Measurements from ENCODE around the gene THBS3. TPM values are rescaled to one million over a fixed set of nuclear protein-coding genes. Genes with fewer than 3 reads are reported as not detected.

THBS3 gene
- total and polyA plus RNA-seq, 10 donors: 10.2 to 31.2 (median 20.8) TPM

DNA sequence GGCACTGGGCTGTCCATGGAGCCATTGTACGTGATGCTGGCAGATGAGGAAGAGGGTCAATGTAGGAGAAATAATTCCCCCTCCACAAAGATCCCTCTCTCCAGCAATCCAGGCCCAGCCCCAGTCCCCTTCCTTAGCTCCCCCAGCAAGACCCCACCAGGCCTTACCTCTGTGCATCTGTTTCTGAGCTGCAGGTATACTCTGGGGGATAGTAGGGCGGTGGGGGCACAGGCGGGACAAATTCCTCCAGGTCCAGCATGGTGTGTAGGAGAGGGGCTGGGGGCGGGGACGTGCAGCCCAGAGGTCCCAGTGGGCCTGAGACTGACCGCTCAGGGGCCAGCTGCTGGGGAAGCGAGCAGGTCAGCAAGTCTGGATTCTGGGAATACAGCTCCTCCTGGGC lies 43.9 kb upstream of the THBS3 start:
- no peaks in the 10 kb centered on the region for H3K9me3 ChIP-seq
- peaks cover 24 to 53% (median 38%) of the 10 kb centered on the region in 6 donors for H3K4me1 ChIP-seq
- DNase-seq: peak; percentile 71
- H3K36me3 ChIP-seq: peaks cover 0 to 30% (median 5%) of the 10 kb centered on the region in 6 donors
- no peak overlapping the region for H3K4me3 ChIP-seq
- TF ChIP-seq POLR2AphosphoS5 (IDR thresholded peaks at IDR 0.05) (no peak), POLR2A (IDR thresholded peaks at IDR 0.05) (no peak)
- TF ChIP-seq, protein P1, sequence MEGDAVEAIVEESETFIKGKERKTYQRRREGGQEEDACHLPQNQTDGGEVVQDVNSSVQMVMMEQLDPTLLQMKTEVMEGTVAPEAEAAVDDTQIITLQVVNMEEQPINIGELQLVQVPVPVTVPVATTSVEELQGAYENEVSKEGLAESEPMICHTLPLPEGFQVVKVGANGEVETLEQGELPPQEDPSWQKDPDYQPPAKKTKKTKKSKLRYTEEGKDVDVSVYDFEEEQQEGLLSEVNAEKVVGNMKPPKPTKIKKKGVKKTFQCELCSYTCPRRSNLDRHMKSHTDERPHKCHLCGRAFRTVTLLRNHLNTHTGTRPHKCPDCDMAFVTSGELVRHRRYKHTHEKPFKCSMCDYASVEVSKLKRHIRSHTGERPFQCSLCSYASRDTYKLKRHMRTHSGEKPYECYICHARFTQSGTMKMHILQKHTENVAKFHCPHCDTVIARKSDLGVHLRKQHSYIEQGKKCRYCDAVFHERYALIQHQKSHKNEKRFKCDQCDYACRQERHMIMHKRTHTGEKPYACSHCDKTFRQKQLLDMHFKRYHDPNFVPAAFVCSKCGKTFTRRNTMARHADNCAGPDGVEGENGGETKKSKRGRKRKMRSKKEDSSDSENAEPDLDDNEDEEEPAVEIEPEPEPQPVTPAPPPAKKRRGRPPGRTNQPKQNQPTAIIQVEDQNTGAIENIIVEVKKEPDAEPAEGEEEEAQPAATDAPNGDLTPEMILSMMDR (IDR thresholded peaks at IDR 0.05 in 8 of 11, conservative IDR thresholded peaks at IDR 0.05 in 3 of 11): no peak
- peak overlapping the region in 3 of 8 donors; percentile 64 to 79 (median 65) for H3K27ac ChIP-seq
- WGBS, 5 donors: 82 to 95% (median 88%) methylated on average over 4 to 7 of the region's 7 CpGs
- no peaks in the 10 kb centered on the region for H3K27me3 ChIP-seq (replicated peaks in 1 of 7)
- intact Hi-C loops (cut with DNase I; ENCODE audit: low total_unique reads): loop anchor here (5.0 kb wide), 1 partner anchor 341 kb away; no protein-coding TSS in a partner anchor

DNA sequence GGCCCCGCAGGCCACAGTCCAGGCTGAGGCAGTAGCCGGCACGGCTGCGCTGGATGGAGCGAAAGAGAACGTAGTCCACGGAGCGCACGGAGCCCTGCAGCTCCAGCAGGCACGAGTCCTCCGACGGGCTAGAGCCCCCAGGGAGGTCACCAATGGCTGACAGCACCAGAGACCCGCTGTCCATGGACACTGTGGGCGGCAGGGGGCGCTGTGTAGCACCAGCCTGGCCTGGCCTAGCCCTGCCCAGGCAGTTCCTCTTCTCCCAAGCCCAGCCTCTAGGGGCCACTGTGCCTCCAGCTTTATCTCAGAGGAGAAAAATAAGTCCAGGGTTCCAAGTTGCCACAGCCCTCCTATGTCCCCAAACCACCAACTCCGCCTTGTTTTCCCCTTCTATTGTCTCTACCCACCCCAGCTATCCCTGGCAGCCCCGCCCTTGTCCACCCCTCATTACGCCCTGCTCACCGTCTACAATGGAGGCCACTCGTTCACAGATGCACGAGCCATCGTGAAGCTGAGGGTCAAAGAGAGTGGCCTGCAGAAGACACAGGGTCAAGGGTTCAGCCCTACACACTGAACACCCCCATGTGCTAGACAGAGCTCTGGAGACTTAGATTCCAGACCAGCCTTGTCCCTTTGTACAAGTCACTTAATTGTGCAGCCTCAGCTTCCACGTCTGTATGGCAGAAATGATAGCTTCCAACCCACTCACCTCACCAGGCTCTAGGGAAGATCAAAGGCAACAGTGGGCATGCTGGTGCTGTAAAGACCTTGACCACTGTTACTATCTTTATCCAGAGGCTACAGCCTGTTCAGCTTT lies 43.1 kb upstream of the THBS3 start:
- H3K27ac ChIP-seq: peak overlapping the region in 7 of 8 donors; percentile 23 to 79 (median 51)
- H3K4me3 ChIP-seq: peak overlapping the region; percentile 6 to 66 (median 34)
- intact Hi-C loops (cut with DNase I; ENCODE audit: low total_unique reads): loop anchor here (5.0 kb wide), 1 partner anchor 341 kb away; no protein-coding TSS in a partner anchor
- H3K36me3 ChIP-seq: peaks cover 0 to 23% (median 3%) of the 10 kb centered on the region in 6 donors
- H3K4me1 ChIP-seq: peaks cover 18 to 46% (median 33%) of the 10 kb centered on the region in 6 donors
- TF ChIP-seq, protein P1 (IDR thresholded peaks at IDR 0.05 in 8 of 11, conservative IDR thresholded peaks at IDR 0.05 in 3 of 11): peak; percentile 97 to 100 (median 100)
- TF ChIP-seq POLR2A (IDR thresholded peaks at IDR 0.05): no peak
- peak; percentile 73 to 86 (median 80) for TF ChIP-seq POLR2AphosphoS5 (IDR thresholded peaks at IDR 0.05)
- H3K9me3 ChIP-seq: no peaks in the 10 kb centered on the region
- DNase-seq: peak; percentile 99
- no peaks in the 10 kb centered on the region for H3K27me3 ChIP-seq (replicated peaks in 1 of 7)
- WGBS, 5 donors: 15 to 22% (median 18%) methylated on average over 19 to 23 of the region's 23 CpGs

DNA sequence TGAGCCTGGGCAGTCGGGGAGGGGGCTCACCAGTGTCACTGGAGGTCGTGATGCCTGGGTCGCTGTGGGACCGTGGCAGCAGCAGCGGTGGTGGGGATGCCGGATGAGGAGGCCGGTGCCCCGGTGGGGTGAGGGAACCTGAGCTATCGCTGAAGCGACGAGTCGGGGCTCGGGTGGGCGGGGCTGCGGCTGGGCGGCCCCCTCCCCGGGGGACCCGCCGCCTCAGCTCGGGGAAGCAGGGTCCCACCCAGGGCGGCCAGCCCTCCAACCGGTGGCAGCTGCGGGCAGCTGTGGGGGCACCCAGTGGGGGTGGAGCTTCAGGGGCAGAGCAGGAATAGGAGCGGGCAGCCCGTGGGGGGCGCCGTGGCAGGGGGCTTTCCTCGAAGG lies 42.5 kb upstream of the THBS3 start:
- H3K27me3 ChIP-seq (replicated peaks in 1 of 7): no peaks in the 10 kb centered on the region
- H3K36me3 ChIP-seq: peaks cover 0 to 23% (median 3%) of the 10 kb centered on the region in 6 donors
- intact Hi-C loops (cut with DNase I; ENCODE audit: low total_unique reads): loop anchor here (5.0 kb wide), 1 partner anchor 342 kb away; no protein-coding TSS in a partner anchor
- H3K4me1 ChIP-seq: peaks cover 16 to 43% (median 28%) of the 10 kb centered on the region in 6 donors
- no peak for DNase-seq
- no peaks in the 10 kb centered on the region for H3K9me3 ChIP-seq
- peak overlapping the region; percentile 6 to 66 (median 34) for H3K4me3 ChIP-seq
- TF ChIP-seq POLR2A (IDR thresholded peaks at IDR 0.05): no peak
- no peak for TF ChIP-seq POLR2AphosphoS5 (IDR thresholded peaks at IDR 0.05)
- TF ChIP-seq, protein P1 (IDR thresholded peaks at IDR 0.05 in 8 of 11, conservative IDR thresholded peaks at IDR 0.05 in 3 of 11): no peak
- H3K27ac ChIP-seq: peak overlapping the region in 7 of 8 donors; percentile 23 to 79 (median 51)
- 11 to 30% (median 12%) methylated on average over 9 to 28 of the region's 28 CpGs for WGBS, 5 donors
